Stimulated activated naive CD8-positive, alpha-beta T cell treated with anti-CD3 and anti-CD28 coated beads, Interleukin-15, amount 100 ng/mL, for 72 hours (primary cell): Measurements from ENCODE around the gene PFN4.

ENCODE experiments used
- ATAC-seq: fragments of 150-1000 bp; cut with Tn5 transposase; 2 replicates; pipeline ENCODE4 v1.10.0; 2021; ENCODE audit warnings: mild to moderate bottlenecking, moderate library complexity
- DNase-seq, 2 donors: peaks; one replicate each; pipeline ENCODE4 v3.0.0; 2021 to 2022
- H3K27ac Mint-ChIP-seq, 2 donors: one replicate each; pipeline ENCODE4 v1.8.0; 2022; ENCODE audit warnings: mild to moderate bottlenecking in 2 of 2, mixed read lengths in 2 of 2, moderate library complexity in 2 of 2
- H3K27me3 Mint-ChIP-seq: one replicate; pipeline ENCODE4 v1.8.0; 2022; ENCODE audit warnings: mixed read lengths
- H3K4me1 Mint-ChIP-seq: one replicate; pipeline ENCODE4 v1.8.0; 2022; ENCODE audit warnings: mild to moderate bottlenecking, mixed read lengths
- H3K4me3 Mint-ChIP-seq, 2 donors: one replicate each; pipeline ENCODE4 v1.8.0; 2022; ENCODE audit warnings: mild to moderate bottlenecking in 2 of 2, mixed read lengths in 2 of 2, moderate library complexity in 1 of 2
- H3K9me3 Mint-ChIP-seq, 2 donors: one replicate each; pipeline ENCODE4 v1.8.0; 2022; ENCODE audit warnings: mixed read lengths in 2 of 2

PFN4 gene

GRCh38 chr2:24075915-24076848 is 47.0 kb downstream of the PFN4 start, which contains the start of gene SF3B6:
SF3B6 (minus strand) TSS chr2:24076326; CDS start chr2:24076229, 97 bp downstream.
- no peaks in the 10 kb centered on the region for H3K27me3 Mint-ChIP-seq
- peak within 1 kb of the TSS; percentile 92 to 97 for H3K4me3 Mint-ChIP-seq
- peak within 1 kb of the TSS; percentile 98 to 99 for H3K27ac Mint-ChIP-seq
- ATAC-seq (peak; percentile 94), DNase-seq (peak; percentile 99)
- H3K9me3 Mint-ChIP-seq: no peaks in the 10 kb centered on the region
- H3K4me1 Mint-ChIP-seq: peaks cover 50% of the 10 kb centered on the region

DNA sequence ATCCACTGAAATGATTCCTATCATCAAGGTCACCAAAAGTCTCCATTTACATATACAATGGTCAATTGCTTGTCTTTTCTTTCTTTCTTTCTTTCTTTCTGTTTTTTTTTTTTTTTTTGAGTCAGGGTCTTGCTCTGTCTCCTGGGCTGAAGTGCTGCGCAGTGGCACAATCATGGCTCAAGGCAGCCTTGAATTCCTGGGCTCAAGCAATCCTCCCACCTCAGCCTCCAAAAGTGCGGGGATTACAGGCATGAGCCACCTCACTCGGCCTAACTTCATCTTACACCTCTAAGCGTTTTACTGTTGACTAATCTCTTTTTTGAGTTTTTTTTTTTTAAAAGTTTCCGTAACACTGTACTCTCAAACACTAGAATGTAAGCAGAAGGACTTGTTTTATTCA is 47.9 kb downstream of the PFN4 start:
- ATAC-seq (no peak), DNase-seq (no peak)
- peaks cover 50% of the 10 kb centered on the region for H3K4me1 Mint-ChIP-seq
- H3K4me3 Mint-ChIP-seq: peak overlapping the region; percentile 92 to 97
- no peaks in the 10 kb centered on the region for H3K9me3 Mint-ChIP-seq
- peak overlapping the region; percentile 98 to 99 for H3K27ac Mint-ChIP-seq
- no peaks in the 10 kb centered on the region for H3K27me3 Mint-ChIP-seq

DNA sequence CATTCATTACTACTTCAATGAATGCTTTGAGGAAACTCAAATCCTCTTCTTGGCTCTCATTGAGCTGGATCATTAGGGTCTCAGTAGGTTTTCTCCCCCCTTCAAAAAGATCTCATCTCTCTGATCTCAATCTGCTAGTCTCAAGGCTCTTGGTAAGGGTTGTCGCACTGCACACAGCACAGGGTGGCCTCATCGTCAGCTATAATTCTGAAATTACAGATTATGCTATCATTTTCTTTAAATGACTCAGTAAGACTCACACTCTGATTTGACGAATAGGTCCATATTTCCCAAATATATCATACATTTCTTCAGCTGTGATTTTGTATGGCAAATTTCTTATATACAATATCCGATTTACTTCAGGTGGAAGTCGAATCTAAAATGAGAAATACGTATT is 49.3 kb downstream of the PFN4 start:
- Mint-ChIP-seq H3K4me3 (peak overlapping the region in 1 of 2 donors; percentile 8), H3K4me1 (peaks cover 46% of the 10 kb centered on the region), H3K9me3 (no peaks in the 10 kb centered on the region), H3K27me3 (no peaks in the 10 kb centered on the region), H3K27ac (peak overlapping the region; percentile 44 to 89)
- ATAC-seq (no peak), DNase-seq (no peak)

GRCh38 chr2:24072259-24072658 is 50.9 kb downstream of the PFN4 start:
- no peak for DNase-seq
- Mint-ChIP-seq H3K9me3 (no peaks in the 10 kb centered on the region), H3K4me3 (no peak overlapping the region), H3K27me3 (no peaks in the 10 kb centered on the region), H3K4me1 (peaks cover 37% of the 10 kb centered on the region), H3K27ac (peak overlapping the region in 1 of 2 donors; percentile 95)
- ATAC-seq: no peak

DNA sequence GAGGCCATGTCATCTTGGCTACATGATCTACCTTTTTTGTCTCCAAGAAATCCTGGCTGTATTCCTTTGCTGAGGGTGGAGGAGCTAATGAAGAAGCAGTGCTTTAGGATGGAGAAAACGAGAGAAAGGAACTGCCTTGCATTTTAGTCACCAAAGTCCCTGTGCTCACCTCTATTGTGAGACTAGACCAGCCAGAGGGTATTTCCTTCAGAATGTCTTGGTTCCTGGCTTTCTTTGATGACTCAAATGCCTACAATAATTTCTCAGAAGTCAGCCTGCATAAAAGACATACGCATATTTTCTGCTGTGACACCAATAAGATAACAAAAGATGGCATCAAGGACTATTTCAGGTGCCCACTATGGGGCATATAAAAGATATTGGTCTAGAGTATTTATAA is 57.8 kb downstream of the PFN4 start:
- H3K4me3 Mint-ChIP-seq: no peak overlapping the region

More for the DNA sequence above, 57.8 kb downstream of the PFN4 start:
- H3K27ac Mint-ChIP-seq: peak overlapping the region in 1 of 2 donors; percentile 58
- no peaks in the 10 kb centered on the region for H3K9me3 Mint-ChIP-seq
- ATAC-seq (peak; percentile 63), DNase-seq (no peak)
- H3K27me3 Mint-ChIP-seq: no peaks in the 10 kb centered on the region
- H3K4me1 Mint-ChIP-seq: peaks cover 9% of the 10 kb centered on the region
